Activated T-cell treated with anti-CD3 and anti-CD28 coated beads, Interleukin-2, amount 50 U/mL, for 48 hours (primary cell): ENCODE results near the gene ATP6V0E1.

ENCODE experiments used
- DNase-seq, 2 experiments: peaks; one replicate each; pipeline ENCODE4 v3.0.0-alpha.2; 2020

ATP6V0E1 gene

DNA sequence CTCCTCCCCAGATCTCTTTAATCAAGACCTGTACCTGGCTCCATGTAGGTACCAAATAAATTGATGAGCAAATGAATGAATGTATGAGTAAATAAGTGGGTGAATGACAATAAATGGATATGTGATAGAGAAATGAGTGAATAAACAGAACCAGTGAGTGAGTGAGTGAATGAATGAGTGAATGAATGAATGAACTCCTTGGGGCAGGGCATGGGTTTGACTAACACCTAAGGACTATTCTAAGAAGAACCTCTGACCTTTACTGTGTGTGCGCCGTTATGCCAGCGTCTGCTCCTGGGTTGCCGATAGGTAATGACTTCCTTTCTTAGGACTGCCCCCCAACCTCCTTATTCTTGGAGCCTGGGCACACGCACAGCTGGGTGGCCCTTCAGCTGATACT is 26.1 kb upstream of the ATP6V0E1 start:
- no peak for DNase-seq

DNA sequence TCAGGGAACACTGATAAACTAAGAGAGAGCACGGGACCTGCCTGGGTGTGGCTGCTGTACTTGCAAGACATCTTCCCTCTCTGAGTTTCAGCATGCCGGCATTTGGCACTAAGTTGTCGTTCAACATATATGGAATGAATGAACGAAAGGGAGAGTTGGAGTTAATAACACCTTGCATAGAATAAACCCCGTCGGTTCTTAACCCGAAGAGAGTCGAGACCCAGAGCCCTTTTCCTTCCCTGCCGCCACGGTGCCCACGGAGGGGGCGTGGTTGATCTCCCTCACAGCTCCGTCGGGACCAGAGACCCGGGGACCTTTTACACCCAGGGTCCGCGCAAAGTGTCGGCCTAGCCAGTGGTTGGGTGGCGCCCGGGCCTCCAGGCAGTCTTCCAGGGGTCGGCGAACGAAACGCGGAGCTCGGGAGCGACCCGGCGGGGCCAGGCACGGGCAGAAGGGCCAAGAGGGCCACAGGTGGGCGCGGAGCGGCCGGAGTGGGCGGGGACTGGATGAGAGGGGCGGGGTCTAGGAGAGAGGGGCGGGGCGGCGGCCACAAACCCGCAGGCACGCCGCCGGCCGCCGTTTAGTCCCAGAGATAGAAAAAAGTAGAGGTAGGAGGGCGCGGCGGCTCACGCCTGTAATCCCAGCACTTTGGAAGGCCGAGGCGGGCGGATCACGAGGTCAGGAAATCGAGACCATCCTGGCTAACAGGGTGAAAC is 25.1 kb upstream of the ATP6V0E1 start:
- peak; percentile 82 to 83 for DNase-seq

DNA sequence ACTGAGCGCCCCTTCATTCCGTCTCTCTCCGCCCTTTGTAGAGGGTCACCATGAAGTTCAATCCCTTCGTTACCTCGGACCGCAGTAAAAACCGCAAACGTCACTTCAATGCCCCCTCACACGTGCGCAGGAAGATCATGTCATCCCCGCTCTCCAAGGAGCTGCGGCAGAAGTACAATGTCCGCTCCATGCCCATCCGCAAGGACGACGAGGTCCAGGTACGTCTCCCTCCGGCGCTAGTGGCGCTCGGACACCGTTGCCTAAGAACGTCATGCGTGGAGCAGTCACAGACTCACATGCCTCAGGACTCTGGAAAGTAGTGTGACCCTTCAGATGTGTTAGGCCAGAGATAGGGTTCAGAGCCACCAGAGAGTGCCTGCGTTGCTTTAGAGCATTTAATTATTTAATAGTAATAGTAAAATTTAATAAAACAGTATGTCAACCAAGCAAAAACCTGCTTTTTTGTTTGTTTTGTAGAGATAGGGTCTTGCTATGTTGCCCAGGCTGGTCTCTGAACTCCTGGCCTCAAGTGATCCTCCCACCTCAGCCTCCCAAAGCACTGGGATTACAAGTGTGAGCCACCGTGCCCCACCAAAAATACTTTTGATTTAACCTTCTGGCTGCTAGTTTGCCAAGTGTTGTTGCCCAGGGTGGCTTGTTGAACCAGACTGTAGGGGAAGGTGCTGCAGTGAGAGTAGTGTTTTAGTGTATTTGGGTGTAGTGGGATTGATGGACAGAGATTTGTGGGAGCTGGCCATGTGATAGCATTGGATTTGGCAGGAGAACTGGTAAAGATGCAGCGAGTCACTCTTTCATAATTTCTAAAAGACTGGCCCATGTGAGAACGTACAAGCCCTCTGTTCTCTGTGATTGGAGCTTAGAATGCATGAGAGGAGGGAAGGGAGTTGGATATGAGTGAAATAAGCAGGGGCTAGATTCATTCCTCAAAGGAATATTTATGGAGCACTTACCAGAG is 23.5 kb upstream of the ATP6V0E1 start:
- DNase-seq: no peak

DNA sequence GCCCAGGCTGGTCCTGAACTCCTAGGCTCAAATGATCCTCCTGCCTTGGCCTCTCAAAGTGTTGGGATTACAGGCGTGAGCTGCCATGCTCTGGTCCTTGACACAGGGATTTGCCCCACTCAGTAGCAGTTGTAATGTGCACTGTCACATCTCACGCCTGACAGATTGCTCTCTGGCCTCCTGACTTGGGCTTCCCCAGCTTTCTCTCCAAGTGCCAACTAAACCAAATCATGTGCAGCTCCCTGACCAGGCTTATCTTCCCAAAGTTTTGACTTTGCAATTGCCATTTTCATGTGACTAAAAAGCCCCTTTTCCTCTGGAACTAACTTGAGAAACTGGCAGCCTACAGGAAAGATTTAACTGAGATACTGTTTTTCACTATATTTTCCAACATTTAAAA is 13.7 kb upstream of the ATP6V0E1 start:
- no peak for DNase-seq

DNA sequence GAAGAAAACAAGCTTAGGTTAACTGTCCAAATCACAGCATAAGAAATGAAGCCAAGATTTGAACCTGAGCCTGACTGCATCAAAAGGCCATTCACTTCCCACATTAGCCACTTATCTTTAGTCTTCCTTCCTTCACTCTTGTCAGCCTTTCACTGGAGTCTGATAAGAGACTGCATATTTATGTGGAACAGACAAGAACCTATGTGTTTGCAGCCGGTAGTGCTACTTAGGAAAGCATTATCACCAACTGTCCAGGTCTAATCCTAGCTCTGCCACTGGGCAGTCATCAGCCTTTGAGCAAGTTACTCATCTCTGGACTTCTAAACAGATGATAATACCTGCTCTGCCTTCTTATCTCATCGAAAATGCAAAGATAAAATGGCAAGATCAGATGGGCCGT is 12.1 kb upstream of the ATP6V0E1 start:
- DNase-seq: no peak

DNA sequence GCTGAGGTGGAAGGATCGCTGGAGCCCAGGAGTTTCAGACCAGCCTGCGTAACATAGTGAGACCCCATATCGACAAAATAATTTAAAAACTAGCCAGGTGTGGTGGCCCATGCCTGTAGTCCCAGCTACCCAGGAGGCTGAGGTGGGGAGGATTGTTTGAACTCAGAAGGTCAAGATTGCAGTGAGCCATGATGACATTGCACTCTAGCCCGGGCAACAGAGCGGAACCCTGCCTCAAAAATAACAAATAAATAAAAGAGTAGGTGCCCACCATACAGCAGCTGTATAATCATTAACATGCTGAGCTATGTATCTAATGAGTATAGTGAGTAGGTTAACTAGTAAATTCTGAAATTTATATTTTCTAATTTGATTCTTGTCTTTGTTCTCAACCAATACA is 11.0 kb upstream of the ATP6V0E1 start:
- DNase-seq: no peak

DNA sequence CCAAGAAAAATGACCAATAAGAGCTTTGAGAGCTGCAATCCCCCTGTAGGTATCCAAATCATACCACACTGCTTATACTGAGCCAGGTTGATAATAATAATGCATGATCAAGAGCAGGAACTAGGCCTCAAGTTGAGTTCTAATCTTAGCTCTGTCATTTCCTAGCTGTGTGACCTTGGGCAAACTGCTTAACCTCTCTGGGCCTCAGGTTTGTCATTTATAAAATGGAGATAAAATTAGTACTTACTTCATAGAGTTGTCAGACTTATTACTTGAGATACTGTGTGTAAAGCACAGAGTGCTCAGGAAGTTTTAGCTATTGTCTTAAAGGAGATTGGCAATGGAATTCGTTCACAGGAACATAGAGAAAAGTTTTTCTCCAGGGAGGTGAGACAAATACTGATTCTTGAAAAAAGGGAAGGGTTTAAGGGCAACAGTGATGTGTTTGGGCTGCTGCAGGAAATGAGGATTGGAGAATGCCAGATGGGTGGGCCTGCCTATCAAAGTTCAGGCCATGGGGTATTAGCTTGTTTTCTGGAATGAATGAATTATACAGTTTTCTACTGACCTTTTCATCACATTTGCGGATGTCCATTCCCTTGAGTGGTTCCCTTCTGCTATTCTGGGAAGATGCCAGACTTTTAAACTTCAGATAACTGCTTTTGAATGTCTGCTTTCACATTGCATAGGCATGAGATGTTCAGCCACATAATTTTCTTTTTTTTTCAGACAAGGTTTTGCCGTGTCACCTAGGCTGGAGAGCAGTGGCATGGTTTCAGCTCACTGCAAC is 10.2 kb upstream of the ATP6V0E1 start:
- DNase-seq: no peak

DNA sequence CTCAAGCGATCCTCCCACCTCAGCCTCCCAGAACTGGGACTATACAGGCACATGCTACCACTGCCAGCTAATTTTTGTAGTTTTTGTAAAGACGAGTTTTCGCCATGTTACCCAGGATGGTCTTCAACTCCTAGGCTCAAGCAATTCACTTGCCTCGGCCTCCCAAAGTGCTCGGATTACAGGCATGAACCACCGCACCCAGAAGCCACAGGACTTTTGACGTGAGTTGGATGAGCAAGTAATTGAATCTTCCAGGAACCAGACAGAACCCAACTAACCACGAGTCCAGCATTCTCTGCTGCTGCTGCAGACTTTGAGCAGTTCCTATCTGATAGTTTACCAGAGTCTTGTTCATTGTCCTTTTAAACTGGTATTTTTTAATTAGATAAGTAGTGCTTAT is 9.6 kb upstream of the ATP6V0E1 start:
- DNase-seq: no peak

DNA sequence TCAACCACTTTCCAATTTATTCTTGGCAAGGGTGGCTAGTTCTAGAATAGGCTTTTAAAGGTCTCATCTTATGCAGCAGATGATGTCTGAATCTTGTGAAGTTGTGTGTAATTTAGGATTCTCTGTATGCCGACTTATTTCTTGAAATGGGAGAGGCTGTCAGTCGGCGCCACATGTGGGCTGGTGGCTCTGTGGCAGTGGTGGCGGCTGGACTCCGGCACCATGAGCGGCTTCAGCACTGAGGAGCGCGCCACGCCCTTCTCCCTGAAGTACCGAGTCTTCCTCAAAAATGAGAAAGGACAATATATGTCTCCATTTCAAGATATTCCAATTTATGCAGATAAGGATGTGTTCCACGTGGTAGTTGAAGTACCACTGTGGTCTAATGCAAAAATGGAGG is 8.3 kb upstream of the ATP6V0E1 start:
- no peak for DNase-seq

DNA sequence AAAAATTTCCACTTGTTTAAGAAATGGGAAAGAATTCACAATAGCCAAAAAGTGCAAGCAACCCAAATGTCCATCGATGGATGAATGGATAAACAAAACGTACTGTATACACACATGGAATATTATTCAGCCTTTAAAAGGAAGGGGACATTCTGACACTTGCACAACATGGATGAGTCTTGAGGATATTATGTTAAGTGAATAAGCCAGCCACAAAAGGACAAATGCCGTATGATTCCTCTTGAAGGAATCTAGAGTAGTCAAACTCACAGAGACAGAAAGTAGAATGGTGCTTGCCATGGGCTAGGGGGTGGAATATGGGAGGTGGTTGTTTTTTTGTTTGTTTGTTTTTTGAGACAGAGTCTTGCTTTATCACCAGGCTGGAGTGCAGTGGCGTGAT is 3.8 kb upstream of the ATP6V0E1 start:
- DNase-seq: no peak

DNA sequence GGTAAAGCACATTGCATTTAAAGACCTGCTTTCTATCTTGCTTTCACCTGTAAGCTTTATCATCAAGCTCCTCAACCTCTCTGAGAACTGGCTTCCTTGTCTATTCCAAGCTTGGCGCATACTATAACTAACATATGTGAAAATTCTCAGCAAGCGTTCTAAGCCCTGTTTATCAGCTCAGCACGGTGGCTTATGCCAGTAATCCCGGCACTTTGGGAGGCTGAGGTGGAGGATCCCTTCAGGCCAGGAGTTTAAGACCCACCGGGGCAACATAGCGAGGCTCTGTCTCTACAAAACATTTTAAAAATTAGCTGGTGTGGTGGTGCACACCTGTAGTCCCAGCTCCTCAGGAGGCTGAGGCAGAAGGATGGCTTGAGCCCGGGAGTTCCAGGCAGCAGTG is 1.6 kb upstream of the ATP6V0E1 start:
- no peak for DNase-seq

DNA sequence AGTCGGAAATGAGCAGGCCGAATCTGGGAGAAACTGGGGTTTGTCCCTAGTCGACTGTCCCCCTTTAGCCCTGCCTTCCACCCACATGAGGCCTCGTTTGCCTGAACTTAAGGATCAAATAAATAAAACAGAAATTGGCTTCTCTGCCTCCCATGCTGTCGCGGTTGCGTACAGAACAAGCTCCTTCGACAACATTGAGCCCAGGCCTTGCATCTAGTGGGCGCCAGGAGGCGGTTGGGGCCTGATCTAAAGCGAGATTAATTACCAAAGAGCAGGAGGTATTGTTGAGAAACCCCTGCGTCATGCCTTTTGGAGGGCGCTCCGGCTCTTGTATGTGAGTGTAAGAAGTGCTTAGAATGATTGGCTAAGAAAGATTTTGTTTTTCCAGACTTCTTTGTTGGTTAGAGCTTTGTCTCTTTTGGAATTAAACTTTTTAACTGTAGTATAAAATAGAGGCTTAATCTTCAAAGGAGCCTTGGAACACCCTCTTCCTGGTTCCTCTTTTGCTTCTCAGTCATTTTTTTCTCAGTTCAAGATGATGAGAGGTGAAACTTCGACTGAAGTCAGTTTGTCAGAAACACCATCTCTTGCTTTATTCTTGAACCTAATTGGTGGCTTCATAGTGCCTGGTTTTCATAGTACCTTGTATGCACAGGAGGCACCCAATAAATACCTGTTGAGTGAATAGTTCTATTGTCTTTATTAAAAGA is 828 bp downstream of the ATP6V0E1 start:
- peak; percentile 85 for DNase-seq

DNA sequence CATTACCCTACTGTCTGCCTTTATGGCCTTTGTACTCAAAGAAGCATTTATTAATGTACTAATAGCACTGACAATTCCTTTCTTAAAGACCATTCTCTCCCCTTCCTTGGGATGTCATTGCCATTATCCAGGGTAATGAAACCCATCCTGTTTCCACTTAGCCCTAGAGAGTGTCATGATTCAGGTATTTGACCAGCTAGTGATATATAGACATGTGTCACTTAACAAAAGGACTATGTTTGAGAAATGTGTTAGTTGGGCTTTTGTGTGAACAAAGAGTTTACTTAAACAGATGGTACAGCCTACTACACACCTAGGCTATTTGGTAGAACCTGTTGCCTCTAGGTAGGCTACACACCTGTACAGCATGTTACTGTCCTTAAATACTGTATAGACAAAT is 2.0 kb downstream of the ATP6V0E1 start:
- no peak for DNase-seq

DNA sequence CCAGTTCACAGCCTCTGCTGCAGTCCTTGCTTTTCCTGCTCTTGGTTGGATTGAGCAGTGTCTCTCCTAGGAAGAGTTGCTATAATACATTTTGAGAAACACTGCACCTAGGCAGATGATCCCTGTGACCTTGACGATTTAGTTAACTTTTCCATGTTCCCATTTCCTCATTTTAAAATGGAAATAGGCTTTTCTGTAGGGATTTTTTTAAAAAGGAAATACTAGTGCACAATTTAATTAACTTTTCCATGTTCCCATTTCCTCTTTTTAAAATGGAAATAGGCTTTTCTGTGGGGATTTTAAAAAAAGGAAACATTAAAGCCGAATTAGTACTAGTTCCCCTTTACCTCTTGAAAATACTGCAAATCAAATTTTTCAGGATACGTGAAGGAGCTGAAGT is 4.7 kb downstream of the ATP6V0E1 start:
- DNase-seq: no peak

DNA sequence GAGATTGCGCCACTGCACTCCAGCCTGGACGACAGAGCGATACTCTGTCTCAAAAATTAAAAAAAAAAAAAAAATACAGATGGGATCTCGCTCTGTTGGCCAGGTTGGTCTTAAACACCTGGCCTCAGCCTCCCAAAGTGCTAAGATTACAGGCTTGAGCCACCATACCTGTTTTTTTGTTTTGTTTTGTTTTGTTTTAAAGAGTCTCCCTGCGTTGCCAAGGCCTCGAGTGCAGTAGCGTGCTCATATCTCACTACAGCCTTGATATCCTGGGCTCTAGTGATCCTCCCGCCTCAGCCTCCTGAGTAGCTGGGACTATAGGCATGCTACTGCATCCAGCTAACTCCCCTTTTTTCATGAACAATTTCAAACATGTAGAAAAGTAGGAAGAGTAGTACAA is 7.2 kb downstream of the ATP6V0E1 start:
- DNase-seq: no peak

DNA sequence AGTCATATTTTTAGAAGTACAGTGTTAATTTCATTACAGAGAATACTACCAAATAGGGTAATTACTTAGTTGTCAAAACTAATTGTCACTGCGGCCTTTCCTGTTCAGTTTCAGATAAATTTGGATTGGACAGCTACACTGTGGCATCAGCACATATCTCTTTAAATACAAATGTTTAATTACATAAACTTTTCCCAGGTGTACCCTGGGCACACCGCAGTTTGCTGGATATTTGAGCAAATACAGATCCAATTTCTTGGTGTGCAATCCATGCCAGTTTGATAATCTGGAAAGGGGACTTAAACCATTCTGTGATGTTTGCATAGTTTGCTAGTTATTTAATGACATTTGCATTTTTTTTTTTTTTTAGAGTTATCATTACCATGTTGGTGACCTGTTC is 10.8 kb downstream of the ATP6V0E1 start:
- no peak for DNase-seq

DNA sequence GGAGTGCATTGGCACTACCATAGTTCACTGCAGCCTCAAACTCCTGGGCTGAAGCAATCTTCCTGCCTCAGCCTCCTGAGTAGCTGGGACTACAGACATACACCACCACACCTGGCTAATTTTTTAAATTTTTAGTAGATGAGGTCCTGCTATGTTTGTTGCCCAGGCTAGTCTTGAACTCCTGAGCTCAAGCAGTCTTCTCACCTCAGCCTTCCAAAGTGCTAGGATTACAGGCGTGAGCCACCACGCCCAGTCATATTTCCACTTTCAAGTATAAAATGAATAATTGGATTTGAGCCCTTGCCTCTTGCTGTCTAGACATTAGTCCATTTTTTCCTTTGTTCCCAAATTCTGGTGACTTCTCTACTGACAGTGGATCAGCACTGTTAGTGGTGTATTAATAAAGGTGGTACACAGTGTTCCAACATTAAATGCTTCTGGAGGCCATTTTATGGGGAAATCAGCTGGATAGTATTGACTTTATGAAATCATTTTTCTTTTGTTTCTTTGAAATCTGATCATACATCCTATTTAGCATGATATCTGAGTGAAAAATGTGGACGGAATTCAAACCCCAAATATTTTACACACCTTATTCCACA is 15.9 kb downstream of the ATP6V0E1 start:
- DNase-seq: no peak

DNA sequence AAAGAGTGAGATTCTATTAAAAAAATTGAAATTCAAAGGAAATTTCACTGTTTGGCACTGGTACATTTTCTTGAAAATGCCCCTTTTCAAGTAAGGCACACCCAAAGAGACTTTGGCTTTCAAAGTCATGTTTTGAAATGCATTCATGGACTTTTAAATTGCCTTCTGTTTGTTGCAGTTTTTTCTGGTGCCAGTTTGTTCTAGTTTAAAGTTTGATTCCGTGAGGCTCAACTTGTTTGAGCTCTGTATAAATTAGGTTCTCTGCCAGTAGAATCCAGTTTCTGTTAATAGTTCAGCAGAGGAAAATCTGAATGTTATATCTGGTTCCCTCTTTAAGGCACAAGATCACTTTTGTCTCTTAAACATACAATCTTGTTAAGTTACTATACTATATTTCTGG is 16.4 kb downstream of the ATP6V0E1 start:
- DNase-seq: no peak

DNA sequence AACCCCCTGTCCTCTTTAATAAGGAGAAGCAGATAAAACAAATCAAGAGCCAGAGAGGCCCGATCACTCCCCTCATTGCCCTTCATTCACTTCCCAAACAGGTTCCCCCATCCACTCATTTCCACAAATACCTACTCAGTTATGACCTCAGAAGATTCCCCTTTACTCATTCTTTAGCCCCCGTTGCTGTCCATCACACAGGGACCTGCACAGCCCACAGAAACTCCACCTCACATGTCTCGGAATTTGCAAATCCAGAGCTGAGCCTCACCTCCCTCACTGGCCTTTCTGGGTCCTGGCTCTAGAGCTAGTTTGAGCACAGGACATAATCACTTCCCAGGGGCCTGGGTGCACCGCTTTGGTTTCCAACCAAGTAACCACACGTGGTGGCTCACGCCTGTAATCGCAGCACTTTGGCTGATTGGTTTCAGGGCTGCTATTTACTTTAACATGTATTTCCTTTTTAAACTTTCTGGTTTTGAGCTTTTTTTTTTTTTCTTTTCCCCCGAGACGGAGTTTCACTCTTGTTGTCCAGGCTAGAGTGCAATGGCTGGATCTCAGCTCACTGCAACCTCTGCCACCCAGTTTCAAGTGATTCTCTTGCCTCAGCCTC is 17.8 kb downstream of the ATP6V0E1 start:
- peak; percentile 44 for DNase-seq

DNA sequence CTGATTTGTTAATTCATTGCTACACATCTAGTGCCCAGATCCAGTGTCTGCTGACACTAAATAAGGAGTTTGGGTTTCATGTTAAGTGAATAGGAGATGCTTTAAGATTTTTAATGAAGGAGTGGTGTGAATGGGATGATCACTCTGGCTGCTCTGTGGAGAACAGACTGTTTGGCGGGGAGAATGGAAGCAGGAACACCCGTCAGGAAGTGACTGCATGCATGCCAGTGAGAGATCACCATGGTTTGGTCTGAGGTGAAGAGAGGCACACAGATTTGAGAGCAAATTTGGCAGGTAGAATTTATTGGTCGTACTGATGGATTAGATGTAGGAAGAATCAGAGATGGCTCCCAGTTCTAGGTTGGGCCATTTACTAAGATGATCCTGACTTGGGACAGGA is 19.8 kb downstream of the ATP6V0E1 start:
- peak in 1 of 2 experiments; percentile 6 for DNase-seq

DNA sequence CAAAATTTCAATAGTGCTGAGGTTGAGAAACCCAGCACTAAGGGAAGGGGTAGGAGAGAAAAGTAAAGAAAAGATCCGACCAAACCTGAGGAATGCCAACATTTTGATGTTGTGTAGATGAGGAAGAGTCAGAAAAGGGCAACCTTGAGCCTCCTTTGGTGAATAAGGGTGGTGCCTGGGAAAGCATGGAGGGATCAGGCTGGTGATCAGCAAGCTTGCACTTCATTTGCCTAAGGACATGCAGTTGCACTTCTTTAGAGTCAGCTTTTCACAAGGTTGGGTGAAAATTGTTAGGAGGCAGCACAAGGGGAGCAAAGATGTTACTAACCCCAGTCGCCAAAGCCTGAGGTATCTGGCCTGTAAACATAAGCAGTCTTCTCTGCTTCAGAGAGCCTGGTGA is 20.4 kb downstream of the ATP6V0E1 start:
- DNase-seq: peak in 1 of 2 experiments; percentile 9

DNA sequence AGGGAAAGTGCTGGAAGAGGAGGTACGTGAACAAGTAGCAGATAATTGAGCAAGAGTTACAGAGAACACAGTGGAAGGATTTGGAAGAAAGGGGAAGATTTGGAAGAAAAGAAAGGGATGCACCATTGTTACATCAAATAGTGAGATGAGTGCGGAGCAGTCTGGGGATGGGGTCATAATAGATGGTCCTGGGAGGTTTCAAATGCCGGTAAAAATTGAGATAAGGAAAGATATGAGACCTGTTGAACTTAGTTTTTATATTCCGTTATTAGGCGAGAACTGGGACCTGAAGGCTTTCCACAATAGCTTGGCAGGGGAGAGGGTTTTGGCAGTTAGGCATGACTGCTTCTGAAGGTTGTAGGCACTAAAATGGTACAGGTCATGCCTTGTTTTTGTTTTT is 20.9 kb downstream of the ATP6V0E1 start:
- DNase-seq: no peak
